Osteocyte (in vitro differentiated cells): ENCODE results near the gene R3HDM2. TPM values are rescaled to one million over a fixed set of nuclear protein-coding genes. Genes with fewer than 3 reads are reported as not detected.
"Not testable (repeated sequence)": the region's sequence is repeated elsewhere in the genome, so short reads cannot be mapped to it uniquely, and the experiment has no call there.

Source experiments
- DNase-seq: peaks from one replicate; pipeline ENCODE4 v3.0.0; 2021; ENCODE audit warnings: mixed read lengths; ENCODE audit not compliant: unreplicated experiment; ENCODE audit errors: extremely low spot score
- H3K27ac Mint-ChIP-seq: one replicate; pipeline ENCODE4 v1.8.0; 2021; ENCODE audit warnings: mild to moderate bottlenecking, mixed read lengths; ENCODE audit not compliant: unreplicated experiment
- H3K27me3 Mint-ChIP-seq: one replicate; pipeline ENCODE4 v1.8.0; 2021; ENCODE audit warnings: mixed read lengths; ENCODE audit not compliant: unreplicated experiment
- H3K36me3 Mint-ChIP-seq: one replicate; pipeline ENCODE4 v1.8.0; 2021; ENCODE audit warnings: mixed read lengths; ENCODE audit not compliant: unreplicated experiment
- H3K4me1 Mint-ChIP-seq: one replicate; pipeline ENCODE4 v1.8.0; 2021; ENCODE audit warnings: mixed read lengths; ENCODE audit not compliant: unreplicated experiment
- H3K4me3 Mint-ChIP-seq: one replicate; pipeline ENCODE4 v1.8.0; 2021; ENCODE audit warnings: mild to moderate bottlenecking, moderate library complexity, mixed read lengths; ENCODE audit not compliant: unreplicated experiment
- H3K9me3 Mint-ChIP-seq: one replicate; pipeline ENCODE4 v1.8.0; 2021; ENCODE audit warnings: mixed read lengths; ENCODE audit not compliant: unreplicated experiment
- total RNA-seq: library from RNA; stranded (reverse); gene quantifications from 2 replicates; pipeline ENCODE4 v1.2.1, GENCODE V29; 2021
- TF ChIP-seq, protein P1 (sequence below): fragments of 200-600 bp; sonication (generic); IDR thresholded peaks from 2 replicates; pipeline ENCODE4 v1.5.0; 2021; ENCODE audit warnings: antibody characterized with exemption, mild to moderate bottlenecking, moderate library complexity

The R3HDM2 gene
- total RNA-seq, 1 donor from 2014 or later, result 65.0 TPM

- Mint-ChIP-seq H3K27ac (no peak overlapping the region), H3K27me3 (no peaks in the 10 kb centered on the region), H3K36me3 (peaks cover 7% of the 10 kb centered on the region), H3K4me3 (no peak overlapping the region), H3K4me1 (peaks cover 3% of the 10 kb centered on the region), H3K9me3 (no peaks in the 10 kb centered on the region)
- TF ChIP-seq, protein P1, sequence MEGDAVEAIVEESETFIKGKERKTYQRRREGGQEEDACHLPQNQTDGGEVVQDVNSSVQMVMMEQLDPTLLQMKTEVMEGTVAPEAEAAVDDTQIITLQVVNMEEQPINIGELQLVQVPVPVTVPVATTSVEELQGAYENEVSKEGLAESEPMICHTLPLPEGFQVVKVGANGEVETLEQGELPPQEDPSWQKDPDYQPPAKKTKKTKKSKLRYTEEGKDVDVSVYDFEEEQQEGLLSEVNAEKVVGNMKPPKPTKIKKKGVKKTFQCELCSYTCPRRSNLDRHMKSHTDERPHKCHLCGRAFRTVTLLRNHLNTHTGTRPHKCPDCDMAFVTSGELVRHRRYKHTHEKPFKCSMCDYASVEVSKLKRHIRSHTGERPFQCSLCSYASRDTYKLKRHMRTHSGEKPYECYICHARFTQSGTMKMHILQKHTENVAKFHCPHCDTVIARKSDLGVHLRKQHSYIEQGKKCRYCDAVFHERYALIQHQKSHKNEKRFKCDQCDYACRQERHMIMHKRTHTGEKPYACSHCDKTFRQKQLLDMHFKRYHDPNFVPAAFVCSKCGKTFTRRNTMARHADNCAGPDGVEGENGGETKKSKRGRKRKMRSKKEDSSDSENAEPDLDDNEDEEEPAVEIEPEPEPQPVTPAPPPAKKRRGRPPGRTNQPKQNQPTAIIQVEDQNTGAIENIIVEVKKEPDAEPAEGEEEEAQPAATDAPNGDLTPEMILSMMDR, result no peak
- no peak for DNase-seq
Measured at GRCh38 chr12:57416039-57416996, 14.5 kb downstream of the R3HDM2 start.

- DNase-seq, result no peak
- peaks cover 1% of the 10 kb centered on the region for H3K36me3 Mint-ChIP-seq
- H3K27ac Mint-ChIP-seq, result no peak overlapping the region
- H3K4me3 Mint-ChIP-seq, result no peak overlapping the region
- H3K9me3 Mint-ChIP-seq, result no peaks in the 10 kb centered on the region
- TF ChIP-seq, protein P1, result no peak
- H3K4me1 Mint-ChIP-seq, result peaks cover 3% of the 10 kb centered on the region
- no peaks in the 10 kb centered on the region for H3K27me3 Mint-ChIP-seq
Measured at GRCh38 chr12:57415088-57415487, 15.8 kb downstream of the R3HDM2 start.

DNA sequence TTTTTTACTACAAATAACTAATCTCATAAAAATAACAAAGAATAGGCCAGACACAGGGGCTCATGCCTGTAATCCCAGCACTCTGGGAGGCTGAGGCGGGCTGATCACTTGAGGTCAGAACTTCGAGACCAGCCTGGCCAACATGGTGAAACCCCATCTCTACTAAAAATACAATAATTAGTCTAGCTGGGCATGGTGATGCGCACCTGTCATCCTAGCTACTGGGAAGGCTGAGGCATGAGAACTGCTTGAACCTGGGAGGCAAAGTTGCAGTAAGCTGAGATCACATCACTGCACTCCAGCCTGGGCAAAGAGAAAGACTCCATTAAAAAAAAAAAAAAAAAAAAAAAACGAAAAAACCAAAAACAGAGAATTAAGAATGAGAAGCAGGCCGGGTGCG, 16.7 kb downstream of the R3HDM2 start:
- H3K27me3 Mint-ChIP-seq, H3K27ac Mint-ChIP-seq, DNase-seq, H3K36me3 Mint-ChIP-seq, H3K4me1 Mint-ChIP-seq, H3K9me3 Mint-ChIP-seq, H3K4me3 Mint-ChIP-seq: not testable (repeated sequence)

DNA sequence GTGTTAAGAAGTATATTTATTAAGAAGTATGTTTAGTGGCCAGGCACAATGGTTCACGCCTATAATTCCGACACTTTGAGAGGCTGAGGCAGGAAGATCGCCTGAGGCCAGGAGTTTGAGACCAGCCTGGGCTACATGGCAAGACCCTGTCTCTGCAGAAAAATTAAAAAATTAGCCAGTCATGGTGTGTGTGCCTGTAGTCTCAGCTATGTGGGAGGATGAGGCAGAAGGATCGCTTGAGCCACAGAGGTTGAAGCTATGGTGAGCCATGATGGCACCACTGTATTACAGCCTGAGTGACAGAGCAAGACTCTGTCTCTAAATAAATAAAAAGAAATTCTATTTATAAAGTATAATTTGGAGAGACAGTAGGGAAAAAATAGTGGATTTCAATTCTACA, 20.3 kb downstream of the R3HDM2 start:
- TF ChIP-seq, protein P1, result no peak
- peaks cover 5% of the 10 kb centered on the region for H3K36me3 Mint-ChIP-seq
- no peak for DNase-seq
- H3K4me1 Mint-ChIP-seq, result peaks cover 3% of the 10 kb centered on the region
- no peaks in the 10 kb centered on the region for H3K27me3 Mint-ChIP-seq
- no peak overlapping the region for H3K4me3 Mint-ChIP-seq
- H3K27ac Mint-ChIP-seq, result no peak overlapping the region
- H3K9me3 Mint-ChIP-seq, result no peaks in the 10 kb centered on the region

- Mint-ChIP-seq H3K36me3 (peaks cover 4% of the 10 kb centered on the region), H3K4me1 (peaks cover 3% of the 10 kb centered on the region), H3K4me3 (no peak overlapping the region), H3K9me3 (no peaks in the 10 kb centered on the region), H3K27me3 (no peaks in the 10 kb centered on the region), H3K27ac (no peak overlapping the region)
- TF ChIP-seq, protein P1, result no peak
- no peak for DNase-seq
Measured at GRCh38 chr12:57404966-57405640, 25.7 kb downstream of the R3HDM2 start.

GRCh38 chr12:57402156-57402555, 28.7 kb downstream of the R3HDM2 start:
- not testable (repeated sequence) for DNase-seq, H3K27ac Mint-ChIP-seq, H3K9me3 Mint-ChIP-seq, H3K4me3 Mint-ChIP-seq, H3K4me1 Mint-ChIP-seq, H3K27me3 Mint-ChIP-seq, H3K36me3 Mint-ChIP-seq
